Measurements from ENCODE around the gene SCYL3. TPM values are rescaled to one million over a fixed set of nuclear protein-coding genes. Genes with fewer than 3 reads are reported as not detected.

Gene SCYL3
- total and polyA plus RNA-seq, 7 donors: 4.8 to 13.3 (median 9.6) TPM

- Histone ChIP-seq H3K36me3 (peaks cover 0 to 64% (median 7%) of the 10 kb centered on the region in 4 donors), H3K4me1 (no peaks in the 10 kb centered on the region), H3K9me3 (no peaks in the 10 kb centered on the region), H3K27ac (no peak overlapping the region), H3K27me3 (no peaks in the 10 kb centered on the region), H3K4me3 (no peak overlapping the region)
- 97 to 98% methylated on average over 1 of the region's 1 CpG for WGBS, 2 donors
- DNase-seq: no peak
- TF ChIP-seq CTCF (IDR thresholded peaks at IDR 0.05) (no peak), POLR2A (IDR thresholded peaks at IDR 0.05) (no peak), POLR2AphosphoS5 (IDR thresholded peaks at IDR 0.05) (no peak), EP300 (IDR thresholded peaks at IDR 0.05) (no peak)
- intact Hi-C loops (cut with DNase I): no loop called here
Measured at GRCh38 chr1:169829671-169830070, 64.0 kb downstream of the SCYL3 start.

GRCh38 chr1:169824153-169824552 is 69.5 kb downstream of the SCYL3 start:
- Histone ChIP-seq H3K4me1 (no peaks in the 10 kb centered on the region), H3K27me3 (no peaks in the 10 kb centered on the region), H3K27ac (no peak overlapping the region), H3K4me3 (no peak overlapping the region), H3K9me3 (no peaks in the 10 kb centered on the region), H3K36me3 (peaks cover 5 to 58% (median 8%) of the 10 kb centered on the region in 4 donors)
- intact Hi-C loops (cut with DNase I): no loop called here
- 97 to 99% methylated on average over 3 of the region's 3 CpGs for WGBS, 2 donors
- TF ChIP-seq POLR2AphosphoS5 (IDR thresholded peaks at IDR 0.05) (no peak), EP300 (IDR thresholded peaks at IDR 0.05) (no peak), POLR2A (IDR thresholded peaks at IDR 0.05) (no peak), CTCF (IDR thresholded peaks at IDR 0.05) (no peak)
- no peak for DNase-seq

- Histone ChIP-seq H3K36me3 (peaks cover 0 to 41% (median 7%) of the 10 kb centered on the region in 4 donors), H3K4me1 (no peaks in the 10 kb centered on the region), H3K27ac (no peak overlapping the region), H3K27me3 (no peaks in the 10 kb centered on the region), H3K4me3 (no peak overlapping the region), H3K9me3 (no peaks in the 10 kb centered on the region)
- WGBS, 2 donors: 96 to 97% methylated on average over 7 of the region's 7 CpGs
- TF ChIP-seq CTCF (IDR thresholded peaks at IDR 0.05): no peak
- TF ChIP-seq EP300 (IDR thresholded peaks at IDR 0.05): no peak
- TF ChIP-seq POLR2A (IDR thresholded peaks at IDR 0.05): no peak
- no peak for TF ChIP-seq POLR2AphosphoS5 (IDR thresholded peaks at IDR 0.05)
- DNase-seq: no peak
- intact Hi-C loops (cut with DNase I): no loop called here
Measured at GRCh38 chr1:169821500-169821899, 72.2 kb downstream of the SCYL3 start.

GRCh38 chr1:169816617-169817016 is 77.1 kb downstream of the SCYL3 start:
- Histone ChIP-seq H3K36me3 (peaks cover 0 to 12% (median 0%) of the 10 kb centered on the region in 4 donors), H3K4me3 (no peak overlapping the region), H3K27ac (no peak overlapping the region), H3K9me3 (no peaks in the 10 kb centered on the region), H3K4me1 (no peaks in the 10 kb centered on the region), H3K27me3 (no peaks in the 10 kb centered on the region)
- intact Hi-C loops (cut with DNase I): no loop called here
- 84 to 90% methylated on average over 1 of the region's 1 CpG for WGBS, 2 donors
- DNase-seq: no peak
- TF ChIP-seq EP300 (IDR thresholded peaks at IDR 0.05) (no peak), POLR2AphosphoS5 (IDR thresholded peaks at IDR 0.05) (no peak), POLR2A (IDR thresholded peaks at IDR 0.05) (no peak), CTCF (IDR thresholded peaks at IDR 0.05) (no peak)

GRCh38 chr1:169814265-169814664 is 79.4 kb downstream of the SCYL3 start:
- Histone ChIP-seq H3K27me3 (no peaks in the 10 kb centered on the region), H3K36me3 (peaks cover 0 to 9% (median 0%) of the 10 kb centered on the region in 4 donors), H3K4me3 (no peak overlapping the region), H3K9me3 (no peaks in the 10 kb centered on the region), H3K27ac (no peak overlapping the region), H3K4me1 (no peaks in the 10 kb centered on the region)
- intact Hi-C loops (cut with DNase I): no loop called here
- 88 to 93% methylated on average over 2 of the region's 2 CpGs for WGBS, 2 donors
- no peak for TF ChIP-seq EP300 (IDR thresholded peaks at IDR 0.05)
- no peak for TF ChIP-seq POLR2AphosphoS5 (IDR thresholded peaks at IDR 0.05)
- DNase-seq: no peak
